Stimulated activated CD8-positive, alpha-beta memory T cell treated with anti-CD3 and anti-CD28 coated beads, Interleukin-12 subunit alpha, Interleukin-12 subunit beta, amount 100 ng/mL, for 4 hours (primary cell): Measurements from ENCODE around the gene LRRC38.
"Not testable (repeated sequence)": the region's sequence is repeated elsewhere in the genome, so short reads cannot be mapped to it uniquely, and the experiment has no call there.

ENCODE experiments used
- DNase-seq: peaks from one replicate; pipeline ENCODE4 v3.0.0-alpha.2; 2020; ENCODE audit warnings: low read depth

Gene LRRC38

GRCh38 chr1:13513895-13514546 is at the start of gene LRRC38:
LRRC38 (minus strand) TSS chr1:13514003; CDS start chr1:13513593, 410 bp downstream.
- no peak for DNase-seq

- not testable (repeated sequence) for DNase-seq
Observed at GRCh38 chr1:13562981-13563380, 49.2 kb upstream of the LRRC38 start.

GRCh38 chr1:13560541-13560940 is 46.7 kb upstream of the LRRC38 start:
- DNase-seq: no peak

GRCh38 chr1:13556224-13556764 is 42.5 kb upstream of the LRRC38 start:
- no peak for DNase-seq

- no peak for DNase-seq
Observed at GRCh38 chr1:13554798-13555197, 41.0 kb upstream of the LRRC38 start.

GRCh38 chr1:13550663-13551062 is 36.9 kb upstream of the LRRC38 start:
- no peak for DNase-seq

- no peak for DNase-seq
Observed at GRCh38 chr1:13549521-13549920, 35.7 kb upstream of the LRRC38 start.

GRCh38 chr1:13549021-13549420 is 35.2 kb upstream of the LRRC38 start:
- DNase-seq: no peak

GRCh38 chr1:13548281-13548680 is 34.5 kb upstream of the LRRC38 start:
- no peak for DNase-seq

- no peak for DNase-seq
Observed at GRCh38 chr1:13546791-13547190, 33.0 kb upstream of the LRRC38 start.

GRCh38 chr1:13544221-13544556 is 30.4 kb upstream of the LRRC38 start:
- DNase-seq: no peak

GRCh38 chr1:13543451-13544220 is 29.8 kb upstream of the LRRC38 start:
- DNase-seq: no peak

GRCh38 chr1:13541435-13542215 is 27.8 kb upstream of the LRRC38 start:
- DNase-seq: no peak

- DNase-seq: no peak
Observed at GRCh38 chr1:13540866-13541265, 27.1 kb upstream of the LRRC38 start.

GRCh38 chr1:13539683-13540082 is 25.9 kb upstream of the LRRC38 start:
- no peak for DNase-seq

- DNase-seq: no peak
Observed at GRCh38 chr1:13538832-13539231, 25.0 kb upstream of the LRRC38 start.

- DNase-seq: no peak
Observed at GRCh38 chr1:13536571-13536970, 22.8 kb upstream of the LRRC38 start.

- DNase-seq: no peak
Observed at GRCh38 chr1:13535227-13535626, 21.4 kb upstream of the LRRC38 start.

GRCh38 chr1:13528320-13528719 is 14.5 kb upstream of the LRRC38 start:
- no peak for DNase-seq

GRCh38 chr1:13523780-13524477 is 10.1 kb upstream of the LRRC38 start:
- DNase-seq: no peak

- no peak for DNase-seq
Observed at GRCh38 chr1:13520985-13521384, 7.2 kb upstream of the LRRC38 start.

- DNase-seq: no peak
Observed at GRCh38 chr1:13517193-13517812, 3.5 kb upstream of the LRRC38 start.
